Trophoblast cell (in vitro differentiated cells and primary cell): ENCODE data around the gene RASGEF1C.
A peak's percentile ranks its signal among the peaks of the same experiment; 100 is the strongest.

ENCODE experiments used
- DNase-seq, 2 donors: peaks; one replicate each; pipeline ENCODE4 v3.0.0-alpha.2; 2016
- H2AFZ ChIP-seq: 2 replicates; pipeline ENCODE4 v1.6.1; 2013; ENCODE audit warnings: low read length, moderate library complexity, mild to moderate bottlenecking; ENCODE audit not compliant: insufficient read depth, poor library complexity
- H2AK5ac ChIP-seq: 2 replicates; pipeline ENCODE4 v1.6.1; 2013; ENCODE audit warnings: mild to moderate bottlenecking, low read length
- H2BK120ac ChIP-seq: 2 replicates; pipeline ENCODE4 v1.6.1; 2013; ENCODE audit warnings: low read length, mild to moderate bottlenecking, moderate library complexity; ENCODE audit not compliant: insufficient read depth, poor library complexity
- H2BK12ac ChIP-seq: 2 replicates; pipeline ENCODE4 v1.6.1; 2013; ENCODE audit warnings: mild to moderate bottlenecking, low read length, moderate library complexity
- H2BK5ac ChIP-seq: 2 replicates; pipeline ENCODE4 v1.6.1; 2013; ENCODE audit warnings: low read length, low read depth, moderate library complexity, mild to moderate bottlenecking; ENCODE audit not compliant: poor library complexity
- H3K14ac ChIP-seq: 2 replicates; pipeline ENCODE4 v1.6.1; 2013; ENCODE audit warnings: mild to moderate bottlenecking, low read length
- H3K18ac ChIP-seq: 2 replicates; pipeline ENCODE4 v1.6.1; 2013; ENCODE audit warnings: mild to moderate bottlenecking, low read length
- H3K23ac ChIP-seq: 2 replicates; pipeline ENCODE4 v1.6.1; 2013; ENCODE audit warnings: low read length
- H3K27ac ChIP-seq: 2 replicates; pipeline ENCODE4 v1.5.1; 2013; ENCODE audit warnings: low read depth, mild to moderate bottlenecking, inconsistent platforms, low read length, moderate library complexity
- H3K27me3 ChIP-seq: 2 replicates; pipeline ENCODE4 v1.6.1; 2013; ENCODE audit warnings: inconsistent platforms, mild to moderate bottlenecking, low read length, moderate library complexity; ENCODE audit not compliant: insufficient read depth
- H3K36me3 ChIP-seq, 2 experiments: 1 replicate in 1 of 2; 2 replicates in 1 of 2; pipeline ENCODE4 v1.6.1; 2013; ENCODE audit warnings: low read length in 2 of 2, mild to moderate bottlenecking in 2 of 2, moderate library complexity in 1 of 2; ENCODE audit not compliant: insufficient read depth in 2 of 2, control insufficient read depth in 1 of 2
- H3K4ac ChIP-seq: 2 replicates; pipeline ENCODE4 v1.6.1; 2013; ENCODE audit warnings: low read depth, mild to moderate bottlenecking, low read length, moderate library complexity
- H3K4me1 ChIP-seq, 2 experiments: 1 replicate in 1 of 2; 2 replicates in 1 of 2; pipeline ENCODE4 v1.6.1; 2013; ENCODE audit warnings: low read length in 2 of 2, mild to moderate bottlenecking in 2 of 2, moderate library complexity in 1 of 2; ENCODE audit not compliant: insufficient read depth in 2 of 2, control insufficient read depth in 1 of 2
- H3K4me2 ChIP-seq: 2 replicates; pipeline ENCODE4 v1.6.1; 2013; ENCODE audit warnings: inconsistent platforms, mild to moderate bottlenecking, low read length, moderate library complexity
- H3K4me3 ChIP-seq: 2 replicates; pipeline ENCODE4 v1.5.1; 2013; ENCODE audit warnings: mild to moderate bottlenecking, low read depth, low read length, inconsistent platforms
- H3K79me1 ChIP-seq: one replicate; pipeline ENCODE4 v1.6.1; 2013; ENCODE audit warnings: low read length
- H3K79me2 ChIP-seq: 2 replicates; pipeline ENCODE4 v1.6.1; 2013; ENCODE audit warnings: low read length, mild to moderate bottlenecking; ENCODE audit not compliant: control insufficient read depth, insufficient read depth, poor library complexity
- H3K9ac ChIP-seq: 2 replicates; pipeline ENCODE4 v1.6.1; 2013; ENCODE audit warnings: mild to moderate bottlenecking, low read length
- H3K9me3 ChIP-seq: 2 replicates; pipeline ENCODE4 v1.6.1; 2013; ENCODE audit warnings: low read depth, mild to moderate bottlenecking, control low read depth, inconsistent platforms, low read length; ENCODE audit not compliant: insufficient read depth
- H4K12ac ChIP-seq: 2 replicates; pipeline ENCODE4 v1.6.1; 2013; ENCODE audit warnings: low read depth, mild to moderate bottlenecking, low read length, moderate library complexity
- H4K8ac ChIP-seq: 2 replicates; pipeline ENCODE4 v1.6.1; 2013; ENCODE audit warnings: low read depth, mild to moderate bottlenecking, low read length, moderate library complexity
- H4K91ac ChIP-seq: one replicate; pipeline ENCODE4 v1.6.1; 2013; ENCODE audit warnings: low read depth, mild to moderate bottlenecking, low read length, moderate library complexity
- WGBS: extraction: QIAGEN DNeasy Blood & Tissue Kit; methylation state at CpG from one replicate; pipeline ENCODE4 v1.1.7; 2013; ENCODE audit warnings: missing lambda C conversion rate; ENCODE audit not compliant: insufficient read length, insufficient coverage; ENCODE audit errors: extremely low coverage; 5-methylcytosine and 5-hydroxymethylcytosine counted together

RASGEF1C gene

DNA sequence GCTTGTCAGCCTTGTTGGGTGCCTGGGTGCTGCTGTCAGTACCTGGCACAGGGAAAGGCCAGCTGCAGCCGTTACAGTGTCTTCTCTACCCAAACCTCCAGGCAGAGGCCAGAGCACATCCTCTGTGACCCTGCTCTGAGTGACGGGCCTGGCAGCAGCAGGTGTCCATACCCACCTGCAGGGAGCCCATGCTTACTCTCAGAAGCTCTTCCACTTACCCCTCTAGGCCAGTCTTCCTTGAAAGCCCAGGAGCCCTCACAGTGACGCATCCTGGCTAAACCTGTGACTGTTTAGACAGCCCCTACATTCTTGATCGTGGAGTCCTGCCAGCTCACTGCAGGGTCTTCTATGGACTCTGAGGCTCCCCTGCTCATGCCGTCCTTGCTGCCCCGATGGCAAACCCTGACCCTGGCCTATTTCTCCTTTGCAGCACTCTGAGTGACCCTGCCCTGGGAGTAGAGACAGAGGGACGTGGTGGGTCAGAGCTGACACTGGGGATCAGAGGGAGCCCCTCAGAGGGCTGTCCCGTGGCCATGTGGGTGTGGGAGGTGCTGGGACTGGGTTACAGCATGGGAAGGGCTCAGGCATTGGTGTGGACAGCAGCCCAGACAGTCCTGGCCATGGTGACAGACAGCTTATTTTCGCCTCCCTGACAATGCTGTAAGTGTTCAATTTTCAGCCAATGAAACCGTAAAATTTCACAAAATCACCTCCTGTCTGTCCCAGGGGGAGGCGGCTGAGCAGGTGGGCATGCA is 69.9 kb downstream of the RASGEF1C start:
- H2AFZ ChIP-seq = no peak overlapping the region
- WGBS = no CpG with 5 or more reads among the region's 11 CpGs
- H3K79me1 ChIP-seq = no peaks in the 10 kb centered on the region
- no peak overlapping the region for H3K4ac ChIP-seq
- no peak overlapping the region for H4K8ac ChIP-seq
- H3K27me3 ChIP-seq = no peaks in the 10 kb centered on the region
- H3K4me3 ChIP-seq = no peak overlapping the region
- no peak overlapping the region for H4K91ac ChIP-seq
- H2AK5ac ChIP-seq = no peak overlapping the region
- H3K4me1 ChIP-seq = no peaks in the 10 kb centered on the region
- H3K23ac ChIP-seq = no peak overlapping the region
- DNase-seq = no peak
- no peak overlapping the region for H2BK5ac ChIP-seq
- no peak overlapping the region for H2BK120ac ChIP-seq
- no peak overlapping the region for H3K4me2 ChIP-seq
- H3K79me2 ChIP-seq = no peaks in the 10 kb centered on the region
- H3K14ac ChIP-seq = no peak overlapping the region
- no peak overlapping the region for H3K18ac ChIP-seq
- H3K9me3 ChIP-seq = peaks cover 6% of the 10 kb centered on the region
- no peak overlapping the region for H2BK12ac ChIP-seq
- H3K27ac ChIP-seq = no peak overlapping the region
- H3K36me3 ChIP-seq = no peaks in the 10 kb centered on the region
- H4K12ac ChIP-seq = no peak overlapping the region
- H3K9ac ChIP-seq = no peak overlapping the region

DNA sequence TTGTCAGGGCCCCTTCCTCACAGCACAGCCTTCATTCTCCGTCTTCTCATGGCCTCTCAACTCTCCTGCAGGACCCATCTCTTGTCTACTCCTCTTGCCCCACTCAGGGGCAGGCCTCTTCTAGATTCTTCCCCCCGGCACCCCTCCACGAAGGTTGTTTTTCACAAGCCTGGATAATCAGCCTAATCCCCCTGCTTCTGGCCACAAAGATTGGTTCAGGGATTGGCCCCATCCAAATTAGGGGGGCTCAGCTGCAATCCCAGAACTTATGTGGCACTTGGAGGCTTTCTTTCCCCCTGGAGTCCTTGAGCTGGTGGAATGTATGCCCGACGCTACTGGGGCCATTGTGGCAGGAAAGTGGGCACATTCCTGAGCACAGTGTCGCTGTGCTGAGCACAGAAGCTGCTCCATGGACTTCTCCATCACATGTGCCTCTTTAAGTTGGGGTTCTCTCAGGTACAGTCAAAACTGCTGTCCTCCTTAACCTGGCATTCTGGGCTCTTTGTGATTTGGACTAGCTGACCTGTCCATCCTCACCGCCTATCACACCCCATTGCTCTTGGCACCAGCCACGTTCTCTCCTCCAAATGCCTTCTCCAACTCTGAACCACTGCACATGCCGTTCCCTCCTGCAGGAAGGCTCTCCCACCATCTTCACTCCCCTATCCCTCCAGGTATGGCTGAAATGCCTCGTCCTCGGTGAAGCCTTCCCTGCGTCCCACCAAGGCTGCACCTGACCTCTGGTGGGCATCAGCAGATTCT is 70.6 kb downstream of the RASGEF1C start:
- Histone ChIP-seq H2AFZ (no peak overlapping the region), H3K9ac (no peak overlapping the region), H3K9me3 (peaks cover 3% of the 10 kb centered on the region), H3K27me3 (no peaks in the 10 kb centered on the region), H3K4ac (no peak overlapping the region), H3K27ac (no peak overlapping the region), H4K12ac (no peak overlapping the region), H2BK5ac (no peak overlapping the region), H4K8ac (no peak overlapping the region), H2BK120ac (no peak overlapping the region), H3K4me3 (no peak overlapping the region), H3K4me1 (no peaks in the 10 kb centered on the region), H3K79me1 (no peaks in the 10 kb centered on the region), H3K23ac (no peak overlapping the region), H3K79me2 (no peaks in the 10 kb centered on the region), H3K36me3 (no peaks in the 10 kb centered on the region), H4K91ac (no peak overlapping the region), H2BK12ac (no peak overlapping the region), H3K18ac (no peak overlapping the region), H3K14ac (no peak overlapping the region), H3K4me2 (no peak overlapping the region), H2AK5ac (no peak overlapping the region)
- no peak for DNase-seq
- whole genome bisulfite sequencing = no CpG with 5 or more reads among the region's 12 CpGs

DNA sequence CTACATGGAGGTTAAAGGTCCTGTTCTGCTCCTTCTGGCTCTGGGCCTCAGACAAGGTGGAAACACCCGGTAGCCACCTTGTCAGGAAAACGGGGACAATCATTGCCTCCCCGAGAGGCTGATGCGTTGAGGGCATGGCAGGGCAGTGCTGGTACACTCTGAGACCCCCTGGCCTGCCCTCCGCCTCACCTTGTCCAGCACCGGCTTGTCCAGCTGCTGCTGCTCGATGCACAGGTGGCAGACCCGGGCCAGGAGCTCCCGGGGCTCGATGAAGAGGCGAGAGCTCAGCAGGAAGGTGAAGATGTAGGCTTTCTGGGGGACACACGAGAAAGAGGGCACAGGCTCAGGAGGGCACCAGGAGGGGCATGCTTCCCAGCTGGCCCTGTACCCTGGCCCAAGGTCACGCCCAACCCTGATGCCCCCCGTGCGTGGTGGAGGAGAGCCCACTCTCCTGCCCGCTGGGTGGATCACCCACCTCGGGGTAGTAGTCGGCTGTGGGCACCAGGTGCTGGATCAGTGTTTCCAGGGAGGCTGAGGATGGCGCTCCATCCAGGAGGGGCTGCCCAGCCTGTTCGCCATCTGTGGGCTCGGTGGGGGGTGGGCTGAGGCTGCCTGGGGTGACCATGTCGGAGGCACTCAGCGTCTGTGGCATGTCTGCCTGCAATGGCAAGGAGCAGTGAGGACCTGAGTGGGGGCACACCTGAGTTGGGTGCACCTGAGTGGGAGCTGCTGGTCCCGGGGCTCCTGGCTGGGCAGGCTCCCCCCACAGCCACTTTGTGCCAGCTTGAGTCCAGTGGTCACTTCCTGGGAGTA is 71.4 kb downstream of the RASGEF1C start:
- H3K4me2 ChIP-seq = no peak overlapping the region
- H3K23ac ChIP-seq = no peak overlapping the region
- no peak overlapping the region for H2BK12ac ChIP-seq
- no peaks in the 10 kb centered on the region for H3K4me1 ChIP-seq
- no peak overlapping the region for H2AK5ac ChIP-seq
- peaks cover 3% of the 10 kb centered on the region for H3K9me3 ChIP-seq
- peak overlapping the region; percentile 15 for H3K9ac ChIP-seq
- H3K27me3 ChIP-seq = no peaks in the 10 kb centered on the region
- WGBS = no CpG with 5 or more reads among the region's 24 CpGs
- H3K79me1 ChIP-seq = no peaks in the 10 kb centered on the region
- no peak overlapping the region for H3K27ac ChIP-seq
- no peak overlapping the region for H3K14ac ChIP-seq
- no peak overlapping the region for H2BK120ac ChIP-seq
- H3K4ac ChIP-seq = no peak overlapping the region
- no peak overlapping the region for H3K4me3 ChIP-seq
- H3K18ac ChIP-seq = no peak overlapping the region
- H3K79me2 ChIP-seq = no peaks in the 10 kb centered on the region
- no peak overlapping the region for H2BK5ac ChIP-seq
- H4K12ac ChIP-seq = no peak overlapping the region
- H3K36me3 ChIP-seq = no peaks in the 10 kb centered on the region
- DNase-seq = no peak
- no peak overlapping the region for H2AFZ ChIP-seq
- H4K91ac ChIP-seq = no peak overlapping the region
- no peak overlapping the region for H4K8ac ChIP-seq

DNA sequence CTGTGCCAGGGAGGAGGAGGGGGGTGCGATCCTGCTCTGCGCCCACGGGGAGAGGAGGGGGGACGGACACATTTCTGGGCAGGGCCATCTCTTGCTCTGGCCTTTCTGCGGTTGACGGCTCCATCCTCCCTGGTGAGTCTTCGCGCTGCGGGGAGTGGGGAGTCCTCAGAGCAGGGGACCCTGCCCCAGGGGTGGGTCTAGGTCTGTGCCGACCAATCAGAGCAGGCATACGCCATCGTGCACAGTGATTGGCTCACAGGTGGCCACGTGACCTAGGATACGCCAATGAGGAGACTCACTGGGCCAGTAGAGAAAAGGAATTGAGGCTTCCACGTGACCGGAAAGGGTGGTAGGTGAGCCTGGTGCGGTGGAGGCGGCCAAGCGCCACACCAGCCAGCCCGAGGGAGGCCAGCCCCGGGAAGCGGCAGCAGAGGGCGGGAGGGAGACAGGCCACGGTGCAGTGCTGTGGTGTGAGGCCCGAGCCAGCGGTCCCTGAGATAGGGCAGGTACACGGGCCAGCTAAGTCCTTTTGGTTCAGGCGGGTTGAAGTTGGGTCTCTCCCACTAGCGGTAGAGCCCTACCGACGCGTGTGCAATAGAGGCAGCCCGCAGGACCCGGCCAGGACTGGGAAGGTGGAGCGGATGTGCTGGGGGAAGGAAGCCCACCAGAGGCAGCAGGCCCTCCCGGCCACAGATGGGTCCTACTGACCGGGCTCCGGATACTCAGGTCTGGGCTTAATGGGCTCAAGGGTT is 72.2 kb downstream of the RASGEF1C start:
- Histone ChIP-seq H3K9me3 (peaks cover 3% of the 10 kb centered on the region), H2BK5ac (no peak overlapping the region), H3K79me2 (no peaks in the 10 kb centered on the region), H3K4me1 (no peaks in the 10 kb centered on the region), H3K23ac (no peak overlapping the region), H4K91ac (no peak overlapping the region), H3K18ac (no peak overlapping the region), H4K8ac (no peak overlapping the region), H3K27me3 (no peaks in the 10 kb centered on the region), H4K12ac (no peak overlapping the region), H2BK120ac (no peak overlapping the region), H3K79me1 (no peaks in the 10 kb centered on the region), H3K4me3 (no peak overlapping the region), H3K27ac (no peak overlapping the region), H2AFZ (no peak overlapping the region), H3K9ac (no peak overlapping the region), H3K14ac (no peak overlapping the region), H3K36me3 (no peaks in the 10 kb centered on the region), H2AK5ac (no peak overlapping the region), H3K4ac (no peak overlapping the region), H3K4me2 (no peak overlapping the region), H2BK12ac (no peak overlapping the region)
- no CpG with 5 or more reads among the region's 38 CpGs for WGBS
- DNase-seq = no peak
